Measurements from ENCODE around the gene APC2. TPM values are rescaled to one million over a fixed set of nuclear protein-coding genes. Genes with fewer than 3 reads are reported as not detected.

Gene APC2
- total RNA-seq, 1 experiment from 2014 or later, result 0.31 TPM

GRCh38 chr19:1421218-1421957, 28.5 kb upstream of the APC2 start:
- peaks cover 47% of the 10 kb centered on the region for H3K36me3 ChIP-seq (replicated peaks; ENCODE audit: control insufficient read depth, insufficient read depth, low read length)

GRCh38 chr19:1421958-1422305, 28.0 kb upstream of the APC2 start:
- DNase-seq, result no peak
- Histone ChIP-seq H3K36me3 (replicated peaks; ENCODE audit: control insufficient read depth, insufficient read depth, low read length) (peaks cover 47% of the 10 kb centered on the region), H3K27me3 (ENCODE audit: control insufficient read depth, insufficient read depth, low read length) (no peaks in the 10 kb centered on the region), H3K4me3 (ENCODE audit: insufficient read depth, low read depth, low read length) (no peak overlapping the region)

More at GRCh38 chr19:1421218-1421957, 28.5 kb upstream of the APC2 start:
- DNase-seq, result no peak
- Histone ChIP-seq H3K27me3 (ENCODE audit: control insufficient read depth, insufficient read depth, low read length) (no peaks in the 10 kb centered on the region), H3K4me3 (ENCODE audit: insufficient read depth, low read depth, low read length) (no peak overlapping the region)

- DNase-seq, result no peak
- no peaks in the 10 kb centered on the region for H3K27me3 ChIP-seq (ENCODE audit: control insufficient read depth, insufficient read depth, low read length)
- no peak overlapping the region for H3K4me3 ChIP-seq (ENCODE audit: insufficient read depth, low read depth, low read length)
- H3K36me3 ChIP-seq (replicated peaks; ENCODE audit: control insufficient read depth, insufficient read depth, low read length), result peaks cover 46% of the 10 kb centered on the region
These were observed 27.6 kb upstream of the APC2 start for GRCh38 chr19:1422360-1422759.

- H3K4me3 ChIP-seq (ENCODE audit: insufficient read depth, low read depth, low read length), result no peak overlapping the region
- peak; percentile 72 for DNase-seq
- peaks cover 44% of the 10 kb centered on the region for H3K36me3 ChIP-seq (replicated peaks; ENCODE audit: control insufficient read depth, insufficient read depth, low read length)
- H3K27me3 ChIP-seq (ENCODE audit: control insufficient read depth, insufficient read depth, low read length), result no peaks in the 10 kb centered on the region
These were observed 27.0 kb upstream of the APC2 start for GRCh38 chr19:1422943-1423342.

- H3K4me3 ChIP-seq (ENCODE audit: insufficient read depth, low read depth, low read length), result no peak overlapping the region
- H3K36me3 ChIP-seq (replicated peaks; ENCODE audit: control insufficient read depth, insufficient read depth, low read length), result peaks cover 39% of the 10 kb centered on the region
- H3K27me3 ChIP-seq (ENCODE audit: control insufficient read depth, insufficient read depth, low read length), result no peaks in the 10 kb centered on the region
- no peak for DNase-seq
These were observed 26.3 kb upstream of the APC2 start for GRCh38 chr19:1423436-1424191.

GRCh38 chr19:1424192-1424955, 25.5 kb upstream of the APC2 start:
- no peak for DNase-seq
- no peak overlapping the region for H3K4me3 ChIP-seq (ENCODE audit: insufficient read depth, low read depth, low read length)
- peaks cover 35% of the 10 kb centered on the region for H3K36me3 ChIP-seq (replicated peaks; ENCODE audit: control insufficient read depth, insufficient read depth, low read length)
- H3K27me3 ChIP-seq (ENCODE audit: control insufficient read depth, insufficient read depth, low read length), result no peaks in the 10 kb centered on the region

- no peak for DNase-seq
- H3K36me3 ChIP-seq (replicated peaks; ENCODE audit: control insufficient read depth, insufficient read depth, low read length), result peaks cover 36% of the 10 kb centered on the region
- H3K4me3 ChIP-seq (ENCODE audit: insufficient read depth, low read depth, low read length), result no peak overlapping the region
- H3K27me3 ChIP-seq (ENCODE audit: control insufficient read depth, insufficient read depth, low read length), result no peaks in the 10 kb centered on the region
These were observed 24.7 kb upstream of the APC2 start for GRCh38 chr19:1425102-1425837.

- no peaks in the 10 kb centered on the region for H3K27me3 ChIP-seq (ENCODE audit: control insufficient read depth, insufficient read depth, low read length)
- H3K36me3 ChIP-seq (replicated peaks; ENCODE audit: control insufficient read depth, insufficient read depth, low read length), result peaks cover 30% of the 10 kb centered on the region
- no peak for DNase-seq
- no peak overlapping the region for H3K4me3 ChIP-seq (ENCODE audit: insufficient read depth, low read depth, low read length)
These were observed 24.0 kb upstream of the APC2 start for GRCh38 chr19:1425902-1426301.

- H3K4me3 ChIP-seq (ENCODE audit: insufficient read depth, low read depth, low read length), result no peak overlapping the region
- H3K27me3 ChIP-seq (ENCODE audit: control insufficient read depth, insufficient read depth, low read length), result no peaks in the 10 kb centered on the region
- peaks cover 31% of the 10 kb centered on the region for H3K36me3 ChIP-seq (replicated peaks; ENCODE audit: control insufficient read depth, insufficient read depth, low read length)
- DNase-seq, result no peak
These were observed 23.2 kb upstream of the APC2 start for GRCh38 chr19:1426736-1427135.

- peaks cover 36% of the 10 kb centered on the region for H3K36me3 ChIP-seq (replicated peaks; ENCODE audit: control insufficient read depth, insufficient read depth, low read length)
- DNase-seq, result no peak
- H3K4me3 ChIP-seq (ENCODE audit: insufficient read depth, low read depth, low read length), result no peak overlapping the region
- no peaks in the 10 kb centered on the region for H3K27me3 ChIP-seq (ENCODE audit: control insufficient read depth, insufficient read depth, low read length)
These were observed 22.6 kb upstream of the APC2 start for GRCh38 chr19:1427221-1427920.

GRCh38 chr19:1428738-1429391, 21.1 kb upstream of the APC2 start:
- DNase-seq, result no peak
- peaks cover 34% of the 10 kb centered on the region for H3K36me3 ChIP-seq (replicated peaks; ENCODE audit: control insufficient read depth, insufficient read depth, low read length)
- no peaks in the 10 kb centered on the region for H3K27me3 ChIP-seq (ENCODE audit: control insufficient read depth, insufficient read depth, low read length)
- no peak overlapping the region for H3K4me3 ChIP-seq (ENCODE audit: insufficient read depth, low read depth, low read length)

- no peak for DNase-seq
- Histone ChIP-seq H3K27me3 (ENCODE audit: control insufficient read depth, insufficient read depth, low read length) (no peaks in the 10 kb centered on the region), H3K4me3 (ENCODE audit: insufficient read depth, low read depth, low read length) (no peak overlapping the region), H3K36me3 (replicated peaks; ENCODE audit: control insufficient read depth, insufficient read depth, low read length) (peaks cover 36% of the 10 kb centered on the region)
These were observed 20.2 kb upstream of the APC2 start for GRCh38 chr19:1429750-1430149.

- Histone ChIP-seq H3K4me3 (ENCODE audit: insufficient read depth, low read depth, low read length) (no peak overlapping the region), H3K27me3 (ENCODE audit: control insufficient read depth, insufficient read depth, low read length) (no peaks in the 10 kb centered on the region), H3K36me3 (replicated peaks; ENCODE audit: control insufficient read depth, insufficient read depth, low read length) (peaks cover 31% of the 10 kb centered on the region)
- DNase-seq, result peak; percentile 67
These were observed 19.7 kb upstream of the APC2 start for GRCh38 chr19:1430246-1430645.

Data from H7 (cell line).